Activated T-helper 9 cell treated with anti-CD3 and anti-CD28 coated beads, Interleukin-2, amount 50 U/mL, for 16 hours (primary cell): ENCODE measurements around the gene RAD18.

Source experiments
- DNase-seq: peaks from one replicate; pipeline ENCODE4 v3.0.0-alpha.2; 2020; ENCODE audit warnings: low read depth

Gene RAD18

DNA sequence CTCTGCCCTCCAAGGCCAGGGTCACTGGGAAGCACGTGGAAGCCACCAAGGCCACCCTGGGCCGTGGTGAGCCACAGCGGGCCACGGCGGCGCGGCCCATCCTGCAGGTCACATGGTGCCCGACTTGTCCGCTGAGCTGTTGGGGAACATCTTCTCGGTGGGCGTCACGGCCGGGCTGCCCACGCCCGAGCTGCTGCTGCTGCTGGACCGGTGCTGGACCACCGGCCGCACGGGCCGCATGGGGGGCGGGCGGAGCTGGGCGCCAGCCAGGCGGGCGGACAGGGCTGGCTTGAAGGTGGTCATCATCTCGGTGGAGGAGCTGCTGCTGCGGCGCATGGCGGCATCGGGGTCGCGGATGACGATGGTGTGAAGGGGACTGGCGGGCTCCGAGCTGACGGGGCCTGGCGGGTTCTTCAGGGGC, 22.1 kb upstream of the RAD18 start:
- no peak for DNase-seq

DNA sequence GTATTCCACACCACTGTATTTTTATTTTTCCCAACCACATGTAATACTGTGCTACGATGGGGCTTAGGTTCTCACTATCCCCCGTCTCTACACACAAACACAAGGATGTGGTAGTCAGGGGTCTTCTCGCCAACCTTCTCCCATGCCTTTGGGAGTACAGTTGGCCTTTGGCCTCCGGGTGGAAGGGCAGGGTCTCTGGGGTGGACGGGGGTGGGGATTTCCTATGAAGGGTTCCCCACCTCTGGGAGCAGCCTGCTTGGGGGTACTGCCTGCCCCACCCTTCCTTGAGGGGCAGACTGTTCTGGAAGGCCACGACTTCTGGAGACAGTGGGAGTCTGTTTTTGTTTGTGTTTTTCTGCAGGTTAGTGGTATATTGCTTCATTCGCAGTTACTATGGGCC, 21.3 kb upstream of the RAD18 start:
- DNase-seq = no peak

DNA sequence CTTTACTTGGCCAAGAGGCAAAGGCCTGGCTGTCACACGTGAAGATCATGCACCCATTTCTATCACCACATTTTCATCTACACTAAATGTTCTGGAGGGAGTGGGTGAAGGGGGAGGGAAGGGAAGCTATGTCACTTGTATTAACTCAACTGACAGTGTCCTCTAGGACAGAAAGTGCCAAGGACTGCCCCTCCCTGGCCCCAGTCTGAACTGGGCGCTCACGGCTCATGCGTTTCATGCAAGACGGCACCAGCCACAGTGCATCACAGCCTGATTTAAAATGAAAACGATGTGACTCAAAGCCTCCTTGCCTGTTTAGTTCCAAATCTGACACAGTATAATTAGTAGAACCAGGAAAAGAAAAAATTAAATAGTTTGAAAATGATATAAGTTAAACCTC, 20.8 kb upstream of the RAD18 start:
- DNase-seq = no peak

DNA sequence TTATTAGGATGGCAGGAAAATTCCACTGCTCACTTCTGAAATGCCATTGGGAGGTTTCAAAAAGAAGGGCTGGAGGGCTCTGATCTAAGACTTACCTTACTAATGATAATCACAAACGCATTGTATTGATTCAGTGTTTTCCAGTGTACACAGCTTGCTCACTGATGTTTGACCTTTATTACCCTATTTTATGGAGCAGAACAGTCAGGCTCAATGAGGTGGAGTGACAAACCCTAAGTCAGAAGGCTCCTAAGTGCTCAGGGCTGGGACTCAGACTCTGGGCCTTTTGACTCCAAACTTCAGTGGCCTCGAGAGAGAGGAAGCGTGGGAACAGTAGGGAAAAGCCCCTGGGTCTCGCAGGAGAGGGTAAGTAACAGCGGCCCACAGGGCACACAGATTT, 20.3 kb upstream of the RAD18 start:
- DNase-seq = no peak

DNA sequence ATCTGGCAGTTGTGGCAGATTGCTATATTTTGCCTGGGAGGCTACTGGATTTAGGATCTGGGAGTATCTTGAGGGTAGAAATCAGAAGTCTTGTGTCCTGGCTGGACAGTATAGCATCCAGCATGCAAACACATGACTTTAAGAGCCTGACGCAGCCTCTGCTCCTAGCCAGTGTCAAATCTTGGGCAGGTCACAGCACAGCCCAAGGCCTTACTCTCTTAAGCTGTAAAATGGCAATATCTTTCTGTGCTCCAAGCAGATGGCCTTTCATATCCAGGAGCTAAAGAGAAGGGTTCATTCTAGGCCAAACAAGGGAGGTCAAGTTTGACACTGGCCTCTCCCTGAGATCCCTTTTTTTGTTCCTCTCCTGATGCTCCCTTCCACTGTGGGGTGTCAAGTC, 19.8 kb upstream of the RAD18 start:
- DNase-seq = no peak

DNA sequence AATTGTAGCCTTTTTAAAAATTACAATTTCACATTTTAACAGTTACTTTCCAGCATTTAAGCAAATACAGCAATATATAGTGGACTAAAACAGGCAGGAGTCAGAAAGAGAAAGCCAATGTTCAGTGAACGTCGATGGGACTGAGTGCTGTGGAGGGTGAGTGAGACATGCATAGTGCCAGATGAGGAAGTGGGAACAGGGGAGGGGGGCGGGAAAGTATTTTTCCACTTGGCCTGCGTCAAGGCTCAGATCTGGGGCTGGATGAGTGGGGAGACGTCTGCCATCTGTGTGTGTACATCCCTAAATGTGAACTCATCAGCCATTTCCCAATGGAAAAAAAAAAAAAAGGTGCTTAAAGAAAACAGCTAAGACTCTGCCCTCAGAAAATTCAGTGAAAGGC, 19.2 kb upstream of the RAD18 start:
- no peak for DNase-seq

DNA sequence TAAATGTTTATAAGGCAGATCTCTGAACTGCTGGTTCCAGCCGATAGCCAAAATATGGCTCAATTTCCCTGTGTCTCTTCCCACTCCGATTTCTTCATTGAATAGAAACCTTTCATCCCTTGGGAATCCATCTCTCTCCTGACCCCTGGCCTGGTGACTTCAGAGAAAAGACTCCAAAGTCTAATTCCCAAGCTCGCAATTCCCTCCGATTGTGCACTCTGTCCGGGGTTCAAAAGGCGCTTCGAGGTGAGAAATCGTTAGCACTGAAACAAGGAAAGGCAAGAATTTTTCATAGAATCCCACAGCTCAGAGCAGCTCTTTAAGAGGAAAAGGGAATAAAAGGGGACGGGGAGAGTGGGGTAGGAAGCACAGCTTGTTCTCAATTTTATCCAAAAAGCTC, 18.4 kb upstream of the RAD18 start:
- no peak for DNase-seq

DNA sequence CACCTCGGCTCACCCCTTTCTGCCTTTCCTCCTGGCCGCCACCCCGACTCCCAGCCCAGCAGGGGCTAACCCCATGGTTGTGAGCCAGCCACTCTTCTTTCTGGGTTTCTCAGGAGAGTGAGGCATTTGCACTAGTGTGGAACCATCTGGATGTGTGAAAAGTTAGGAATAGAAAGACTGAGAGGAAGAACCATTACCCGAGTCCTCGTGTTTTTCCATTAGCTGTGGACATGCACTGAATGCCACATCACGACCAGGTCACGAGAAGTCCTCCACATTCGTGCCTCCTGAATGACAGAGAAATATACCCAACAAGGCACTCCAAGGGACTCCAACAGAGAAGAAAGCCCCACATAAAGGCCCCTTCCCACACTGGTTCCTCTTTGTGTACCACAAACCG, 18.0 kb upstream of the RAD18 start:
- no peak for DNase-seq

DNA sequence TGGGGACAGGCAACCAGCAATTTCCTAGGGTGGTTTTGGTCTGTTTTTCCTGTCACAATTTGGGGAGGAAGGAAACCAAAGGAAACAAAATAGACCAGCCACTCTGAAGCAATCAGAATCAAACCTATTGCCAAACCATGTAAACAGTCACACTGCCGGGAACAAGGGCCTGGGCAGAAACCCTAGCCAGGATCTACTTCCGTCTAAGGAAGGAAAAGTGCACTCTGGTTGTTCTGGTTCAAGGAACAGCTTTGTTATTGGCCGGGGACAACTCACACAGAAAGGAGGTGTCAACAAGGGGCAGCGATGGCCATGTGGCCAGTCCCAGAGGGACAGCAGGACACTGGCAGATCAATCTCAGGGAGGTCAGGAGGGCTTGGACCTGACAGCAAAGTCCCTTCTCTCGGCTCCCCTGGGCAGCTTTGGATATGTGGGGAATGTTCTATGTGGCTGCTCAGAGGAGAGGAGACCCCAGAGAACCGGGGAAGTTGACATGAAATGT, 17.5 kb upstream of the RAD18 start:
- DNase-seq = no peak

DNA sequence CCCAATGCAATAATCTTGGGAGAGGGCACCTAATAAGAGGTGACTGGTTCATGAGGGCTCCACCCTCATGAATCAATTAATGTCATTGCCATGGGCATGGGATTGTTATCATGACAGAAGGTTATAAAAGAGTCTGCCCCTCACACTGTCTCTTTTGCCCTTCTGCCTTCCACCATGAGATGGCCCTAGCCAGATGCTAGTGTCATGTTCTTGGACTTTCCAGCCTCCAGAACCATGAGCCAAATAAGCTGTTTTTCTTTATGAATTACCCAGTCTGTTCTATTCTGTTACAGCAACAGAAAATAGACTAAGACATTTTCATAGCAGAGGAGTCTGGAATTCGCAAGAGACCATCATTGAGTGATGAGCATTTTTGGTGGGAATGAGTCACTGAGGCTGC, 16.0 kb upstream of the RAD18 start:
- no peak for DNase-seq

DNA sequence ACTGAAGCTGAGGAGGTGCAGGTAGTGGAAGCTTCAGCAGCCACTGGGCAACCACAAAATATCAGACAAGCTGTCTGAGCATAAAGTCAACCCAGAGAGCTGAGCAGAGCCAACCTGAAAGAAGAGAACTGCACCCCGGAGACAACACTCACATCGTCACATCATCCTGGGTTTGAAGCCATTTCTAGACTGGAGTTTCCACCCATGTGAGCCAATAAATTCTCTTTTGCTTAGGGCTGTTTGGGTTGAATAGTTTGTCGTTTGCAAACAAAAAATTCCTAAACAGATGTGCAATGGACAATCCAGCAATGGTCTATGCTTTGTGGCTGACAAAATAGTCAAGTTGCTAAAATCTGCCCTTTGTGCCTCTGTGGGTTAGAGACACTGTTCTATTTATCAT, 15.3 kb upstream of the RAD18 start:
- DNase-seq = no peak

DNA sequence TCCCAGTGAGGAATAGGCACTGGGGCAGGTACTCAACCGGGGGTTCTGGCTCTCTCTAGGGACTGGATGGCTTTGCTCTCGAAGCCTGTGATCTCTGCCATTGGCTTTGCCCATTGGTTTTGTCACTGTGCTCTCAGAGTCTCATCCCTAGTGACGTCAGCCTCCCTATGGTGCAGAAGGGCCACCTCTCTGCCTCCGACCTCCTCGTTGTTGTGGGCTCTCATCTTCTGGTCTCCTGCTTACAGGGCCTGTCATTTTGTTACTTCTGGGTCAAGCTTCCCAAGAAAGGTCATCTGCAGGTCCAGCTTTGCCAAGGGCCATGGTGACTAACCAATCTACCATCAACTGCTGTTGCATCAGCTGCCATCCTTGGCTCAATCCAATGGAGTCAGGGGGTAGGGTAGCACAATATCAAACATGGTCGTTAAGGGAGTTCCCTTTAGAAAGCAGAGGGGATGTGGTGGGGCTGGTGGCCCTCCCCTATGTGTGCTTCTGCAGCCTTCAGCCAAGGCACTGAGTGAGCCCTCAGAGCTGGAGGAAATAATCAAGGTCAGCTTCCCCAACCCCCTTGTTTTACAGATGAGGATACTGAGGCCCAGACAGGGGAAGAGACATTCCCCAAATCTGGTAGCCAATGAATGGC, 13.4 kb upstream of the RAD18 start:
- DNase-seq = no peak

DNA sequence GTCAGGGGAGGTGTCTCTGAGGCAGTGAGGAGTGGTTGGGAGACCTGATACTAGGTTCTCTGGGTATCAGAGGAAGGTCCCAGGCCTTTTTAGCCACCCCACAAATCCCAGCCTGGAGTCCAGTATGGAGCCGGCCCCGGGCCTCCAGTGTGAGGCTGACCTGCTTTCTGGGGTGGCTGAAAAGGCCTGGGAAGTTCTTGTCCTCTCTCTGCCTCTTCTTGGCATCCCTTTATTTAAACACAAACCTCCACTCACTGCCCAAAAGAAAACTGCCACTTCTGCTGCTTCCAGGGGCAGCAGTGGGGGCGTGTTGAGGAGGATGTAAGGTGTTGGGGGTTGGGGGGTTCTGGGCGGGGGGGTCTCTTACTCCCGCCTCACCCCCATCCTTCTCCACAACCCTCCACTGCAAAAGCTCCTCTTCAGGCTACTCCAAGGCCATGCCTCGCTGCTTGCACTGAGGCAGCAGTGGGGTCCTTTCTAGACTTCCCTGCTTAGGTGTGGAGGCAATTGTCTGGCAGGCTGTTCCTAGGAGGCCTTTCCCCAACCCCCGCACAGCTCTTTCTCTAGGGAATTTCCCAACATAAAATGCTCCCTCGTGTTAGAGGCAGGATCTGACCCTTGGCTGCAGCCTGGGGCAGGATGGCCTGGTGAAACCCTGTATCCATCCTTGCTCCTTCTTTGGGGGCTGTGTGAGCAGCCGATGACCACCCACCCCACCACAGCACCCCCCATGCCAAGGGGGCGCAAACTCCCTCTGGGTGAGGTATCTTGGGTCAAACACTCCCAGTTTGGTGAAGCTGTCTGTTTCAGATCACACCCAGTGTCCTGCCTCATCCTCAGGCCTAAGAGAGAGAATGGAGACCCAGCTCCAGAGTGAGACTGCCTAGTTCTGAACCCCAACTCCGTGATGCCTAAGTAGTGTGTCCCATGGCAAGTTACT, 12.1 kb upstream of the RAD18 start:
- DNase-seq = no peak

DNA sequence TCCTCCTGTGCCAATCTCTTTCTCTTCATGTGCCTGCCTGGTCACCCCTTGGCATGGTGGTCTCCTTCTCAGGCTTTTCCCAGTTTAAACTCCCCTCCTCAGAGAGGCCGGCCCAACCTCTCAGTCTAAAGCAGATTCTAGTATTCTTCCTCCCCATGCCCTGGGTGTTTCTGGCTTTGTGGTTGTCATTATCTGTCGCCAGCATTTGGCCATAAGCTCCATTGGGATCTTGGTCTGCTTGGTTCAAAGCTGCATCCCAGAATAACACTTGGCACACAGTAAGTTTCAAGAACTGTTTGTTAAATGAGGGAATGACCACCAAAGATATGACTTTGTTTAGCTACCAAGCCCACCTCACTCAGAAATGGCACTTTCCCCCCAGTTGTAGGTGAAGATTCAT, 11.2 kb upstream of the RAD18 start:
- DNase-seq = no peak

DNA sequence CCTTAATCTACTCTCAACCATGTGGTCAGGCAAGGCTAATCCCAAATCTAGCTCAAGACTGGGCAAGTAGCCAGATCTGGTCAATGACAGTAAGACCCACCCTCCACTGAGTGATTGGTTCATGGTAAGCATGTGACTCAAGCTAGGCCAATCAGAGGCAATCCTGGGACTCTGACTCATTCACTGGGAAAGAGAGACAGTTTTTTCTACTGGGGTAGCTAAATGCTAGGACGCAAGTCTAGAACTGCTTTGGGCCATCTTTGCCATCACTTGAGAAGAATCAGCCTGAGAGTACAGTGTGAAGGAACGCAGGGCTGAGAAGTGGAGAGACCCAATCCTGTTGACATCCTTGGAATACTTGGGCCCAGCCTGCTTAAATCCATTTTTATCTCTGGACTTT, 9.4 kb upstream of the RAD18 start:
- no peak for DNase-seq

DNA sequence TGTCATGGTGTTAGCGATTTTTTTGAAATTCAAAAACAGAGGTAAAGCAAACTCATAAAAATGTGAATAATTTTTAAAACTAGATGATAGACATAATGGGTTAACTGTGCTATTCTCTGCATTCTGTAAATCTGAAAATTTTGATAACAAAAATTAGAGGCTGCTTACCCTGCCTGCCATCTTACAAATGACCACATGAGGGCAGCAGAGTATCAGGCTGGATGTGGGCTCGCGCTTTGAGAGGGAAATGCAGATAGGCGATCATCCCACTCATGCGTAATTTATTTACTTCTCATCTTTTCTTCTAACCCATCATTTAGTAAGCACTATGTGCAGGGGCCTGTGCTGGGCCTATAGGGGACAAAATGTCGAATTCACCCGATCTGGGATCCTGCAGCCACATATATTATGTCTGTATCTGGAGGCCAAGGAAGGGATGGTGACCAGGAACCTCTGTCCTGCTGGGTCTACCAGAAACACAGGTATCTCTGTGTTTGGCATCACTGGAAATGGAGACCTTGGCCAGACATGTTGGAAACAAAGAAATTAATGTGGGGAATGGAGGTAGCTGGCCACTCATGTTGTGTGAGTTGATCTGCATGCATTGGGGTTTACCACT, 7.8 kb upstream of the RAD18 start:
- DNase-seq = peak; percentile 53

DNA sequence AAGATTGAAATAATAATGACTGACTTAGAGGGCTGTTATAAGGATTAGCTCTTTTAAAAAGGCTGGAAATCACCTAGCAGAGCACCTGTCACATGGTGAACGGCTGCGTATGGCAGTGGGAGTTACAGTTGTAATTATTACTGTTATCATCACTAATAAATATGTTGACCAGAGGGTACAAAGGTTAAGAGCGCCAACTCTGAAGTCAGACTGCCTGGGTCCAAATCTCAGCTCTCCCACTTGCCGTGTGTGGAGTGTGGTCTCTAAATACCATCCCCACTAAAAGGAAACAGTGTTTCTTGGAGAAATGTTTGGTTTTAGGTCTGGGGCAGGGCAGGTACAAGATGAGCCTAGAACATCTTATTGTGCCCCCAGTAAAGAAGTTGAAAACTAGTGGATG, 6.0 kb upstream of the RAD18 start:
- DNase-seq = no peak

DNA sequence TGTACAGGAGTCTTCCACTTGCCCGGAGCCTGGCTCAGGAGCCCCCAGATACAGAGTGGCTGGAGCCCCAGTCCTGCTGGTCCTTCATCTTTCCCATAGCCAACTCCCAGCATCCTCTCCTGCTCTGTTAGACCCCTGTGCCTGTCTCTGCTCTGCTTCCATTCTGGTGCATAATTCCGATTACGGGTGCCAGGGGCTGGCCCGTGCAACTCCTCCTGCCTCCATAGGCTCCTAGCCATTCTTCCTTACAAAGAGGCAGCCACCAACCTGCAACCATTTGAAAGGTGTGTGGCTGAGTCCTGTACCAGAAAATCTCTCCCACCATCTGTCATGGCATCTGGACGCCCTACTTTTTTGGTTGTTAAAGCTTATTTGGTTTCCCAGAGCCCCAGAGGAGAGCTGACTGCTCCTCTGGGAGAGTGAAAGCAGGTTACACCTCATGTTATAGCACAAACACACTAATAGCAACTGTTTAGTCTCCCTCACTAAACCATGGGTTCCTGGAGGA, 5.2 kb upstream of the RAD18 start:
- no peak for DNase-seq

DNA sequence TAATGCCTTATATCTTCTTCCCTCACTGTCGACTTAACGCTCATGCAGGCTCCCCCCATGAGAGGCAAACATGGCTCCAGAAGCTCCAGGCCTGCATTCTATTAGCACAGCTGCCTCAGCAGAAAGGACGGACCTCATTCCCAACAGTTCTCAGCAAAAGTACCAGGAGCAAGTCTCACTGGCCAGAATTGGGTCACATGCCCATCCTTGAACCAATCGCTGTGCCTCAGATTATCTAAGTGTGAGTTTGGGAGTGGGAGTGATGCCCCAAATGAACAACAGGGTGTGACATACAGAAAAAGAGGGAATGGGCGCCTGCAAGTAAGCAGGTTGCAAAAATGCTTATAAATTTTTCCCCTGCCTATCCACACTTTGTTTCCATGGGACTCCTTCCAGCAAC, 4.3 kb upstream of the RAD18 start:
- DNase-seq = no peak

DNA sequence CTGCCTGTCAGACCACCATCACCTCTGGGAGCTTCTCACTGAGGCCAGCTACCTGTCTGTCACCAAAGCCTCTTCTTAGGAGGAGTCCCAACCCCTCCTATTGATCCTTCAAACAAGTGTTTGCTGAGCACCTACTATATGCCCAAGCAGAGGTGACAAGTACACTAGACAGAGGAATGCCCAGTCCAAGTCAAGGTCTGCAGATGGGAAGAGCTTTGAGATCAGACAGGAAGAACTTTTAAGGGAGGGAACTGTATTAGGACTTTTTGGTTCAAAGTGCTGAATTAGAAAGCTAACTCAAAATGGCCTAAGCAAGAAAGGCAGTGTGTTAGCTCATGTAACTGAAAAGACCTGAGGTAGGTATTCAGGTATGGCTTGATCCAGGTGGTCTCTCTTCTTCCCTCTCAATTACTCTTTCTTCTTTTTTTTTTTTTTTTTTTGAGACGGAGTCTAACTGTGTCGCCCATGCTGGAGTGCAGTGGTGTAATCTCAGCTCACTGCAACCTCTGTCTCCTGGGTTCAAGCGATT, 3.6 kb upstream of the RAD18 start:
- no peak for DNase-seq

DNA sequence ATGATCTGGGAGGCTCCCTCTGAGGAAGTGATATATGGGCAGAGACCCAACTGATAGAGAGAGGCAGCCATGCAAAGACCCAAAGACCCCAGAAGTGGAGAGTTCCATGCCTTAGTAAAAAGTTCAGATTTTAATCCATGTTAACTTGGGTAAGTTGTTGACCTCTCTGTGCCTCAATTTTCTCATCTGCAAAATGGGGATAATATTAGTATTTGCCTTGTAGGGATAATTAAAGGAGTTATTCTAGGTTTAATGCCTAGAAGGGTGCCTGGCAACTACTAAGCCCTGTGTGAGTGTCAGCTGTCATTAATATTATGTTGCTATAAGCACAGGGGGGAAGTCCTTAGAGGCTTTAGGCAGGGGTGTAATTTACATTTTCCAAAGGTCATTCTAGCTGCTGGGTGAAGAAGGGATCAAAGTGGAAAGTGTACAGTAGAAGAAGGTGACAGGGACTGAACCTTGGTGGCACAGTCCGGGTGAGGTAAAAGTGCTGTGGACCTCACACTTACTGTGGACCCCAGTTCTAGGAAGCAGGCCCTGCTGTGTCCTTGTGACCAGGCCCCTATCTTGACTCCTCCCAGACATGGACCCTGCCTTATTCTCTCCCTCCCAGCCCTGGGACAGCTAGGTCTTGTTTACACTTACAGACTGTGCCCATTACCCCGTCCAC, 3.0 kb upstream of the RAD18 start:
- no peak for DNase-seq
